IMR-90 (cell line): ENCODE results near the gene RIPOR3. TPM values are rescaled to one million over a fixed set of nuclear protein-coding genes. Genes with fewer than 3 reads are reported as not detected.

Source experiments
- ATAC-seq: fragments of 200-7000 bp; cut with Tn5 transposase; 2 replicates; pipeline ENCODE4 v1.9.1; 2020; ENCODE audit warnings: low read depth, mild to moderate bottlenecking, moderate library complexity
- BruUV-seq: library from RNA; stranded (reverse); fragments of 400-500 nt; replicated peaks from 2 replicates; lab custom pipeline; 2021; lab: Mats Ljungman, UMichigan
- CTCF ChIA-PET: fragments of 300-600 bp; formaldehyde crosslinking; extraction: SDS; loops from one replicate; lab custom pipeline; 2021; ENCODE audit warnings: antibody characterized with exemption; lab: Yijun Ruan, JAX
- POLR2A ChIA-PET: fragments of 300-600 bp; sonication (Branson Sonifier 250); formaldehyde crosslinking; loops from one replicate; lab custom pipeline; 2022; ENCODE audit warnings: antibody characterized with exemption; ENCODE audit not compliant: unreplicated experiment; lab: Charles Lee
- DNase-seq: peaks from one replicate; pipeline ENCODE4 v3.0.0; 2013
- H2AFZ ChIP-seq: replicated peaks from 2 replicates; pipeline ENCODE3; 2013; ENCODE audit warnings: low read length, mild to moderate bottlenecking; ENCODE audit not compliant: poor library complexity
- H2AK5ac ChIP-seq: 2 replicates; pipeline ENCODE4 v1.6.1; 2013; ENCODE audit warnings: low read depth, low read length, inconsistent platforms
- H2AK9ac ChIP-seq: replicated peaks from 2 replicates; pipeline ENCODE3; 2013; ENCODE audit warnings: mild to moderate bottlenecking, low read depth, low read length, moderate library complexity; ENCODE audit not compliant: poor library complexity
- H2BK120ac ChIP-seq: 2 replicates; pipeline ENCODE4 v1.6.1; 2013; ENCODE audit warnings: low read depth, low read length, inconsistent platforms
- H2BK15ac ChIP-seq: 3 replicates; pipeline ENCODE4 v1.6.1; 2013; ENCODE audit warnings: low read depth, low read length, inconsistent platforms
- H2BK20ac ChIP-seq: 2 replicates; pipeline ENCODE4 v1.6.1; 2013; ENCODE audit warnings: low read depth, mild to moderate bottlenecking, inconsistent platforms, low read length, moderate library complexity
- H2BK5ac ChIP-seq: 2 replicates; pipeline ENCODE4 v1.6.1; 2013; ENCODE audit warnings: mild to moderate bottlenecking, low read depth, low read length, inconsistent platforms; ENCODE audit not compliant: poor library complexity, severe bottlenecking
- H3K14ac ChIP-seq: replicated peaks from 2 replicates; pipeline ENCODE4 v1.6.1; 2013; ENCODE audit warnings: low read depth, low read length, inconsistent platforms
- H3K18ac ChIP-seq: 2 replicates; pipeline ENCODE4 v1.6.1; 2013; ENCODE audit warnings: low read depth, low read length, control low read depth
- H3K23ac ChIP-seq: 2 replicates; pipeline ENCODE4 v1.6.1; 2013; ENCODE audit warnings: low read depth, low read length, inconsistent platforms
- H3K27ac ChIP-seq: 2 replicates; pipeline ENCODE4 v1.5.1; 2013; ENCODE audit warnings: mild to moderate bottlenecking, control low read depth, low read length; ENCODE audit not compliant: insufficient read depth
- H3K27me3 ChIP-seq: 2 replicates; pipeline ENCODE4 v1.6.1; 2013; ENCODE audit warnings: low read length; ENCODE audit not compliant: control insufficient read depth, insufficient read depth
- H3K36me3 ChIP-seq: 2 replicates; pipeline ENCODE4 v1.6.1; 2013; ENCODE audit warnings: low read length, mixed read lengths; ENCODE audit not compliant: control insufficient read depth, insufficient read depth
- H3K4ac ChIP-seq: 2 replicates; pipeline ENCODE4 v1.6.1; 2013; ENCODE audit warnings: low read depth, low read length, inconsistent platforms
- H3K4me1 ChIP-seq: 2 replicates; pipeline ENCODE4 v1.6.1; 2013; ENCODE audit warnings: low read length, mixed read lengths; ENCODE audit not compliant: control insufficient read depth, insufficient read depth
- H3K4me2 ChIP-seq: 2 replicates; pipeline ENCODE4 v1.6.1; 2013; ENCODE audit warnings: low read depth, mild to moderate bottlenecking, control low read depth, low read length, moderate library complexity
- H3K4me3 ChIP-seq: 2 replicates; pipeline ENCODE4 v1.5.1; 2013; ENCODE audit warnings: low read depth, mild to moderate bottlenecking, control low read depth, low read length, moderate library complexity; ENCODE audit not compliant: insufficient read depth
- H3K56ac ChIP-seq: 2 replicates; pipeline ENCODE4 v1.6.1; 2013; ENCODE audit warnings: low read length, inconsistent platforms; ENCODE audit not compliant: insufficient read depth; ENCODE audit errors: extremely low read depth
- H3K79me1 ChIP-seq, 2 experiments: 2 replicates each; pipeline ENCODE4 v1.6.1; 2013; ENCODE audit warnings: low read length in 2 of 2, inconsistent platforms in 1 of 2, low read depth in 1 of 2
- H3K9ac ChIP-seq: 2 replicates; pipeline ENCODE4 v1.6.1; 2013; ENCODE audit warnings: low read depth, low read length, control low read depth
- H3K9me1 ChIP-seq: 2 replicates; pipeline ENCODE4 v1.6.1; 2013; ENCODE audit warnings: low read length, inconsistent platforms; ENCODE audit not compliant: insufficient read depth
- H3K9me3 ChIP-seq: 2 replicates; pipeline ENCODE4 v1.6.1; 2013; ENCODE audit warnings: low read length; ENCODE audit not compliant: control insufficient read depth, insufficient read depth
- H4K20me1 ChIP-seq: 2 replicates; pipeline ENCODE4 v1.6.1; 2013; ENCODE audit warnings: low read length, inconsistent platforms; ENCODE audit not compliant: insufficient read depth
- H4K5ac ChIP-seq: 2 replicates; pipeline ENCODE4 v1.6.1; 2013; ENCODE audit warnings: mild to moderate bottlenecking, low read depth, low read length, control low read depth
- H4K8ac ChIP-seq, 2 experiments: 2 replicates each; pipeline ENCODE4 v1.6.1; 2013; ENCODE audit warnings: low read depth in 2 of 2, low read length in 2 of 2, control low read depth in 1 of 2, inconsistent platforms in 1 of 2
- H4K91ac ChIP-seq: 2 replicates; pipeline ENCODE4 v1.6.1; 2013; ENCODE audit warnings: low read depth, low read length, inconsistent platforms; ENCODE audit not compliant: insufficient read depth
- BHLHE40 ChIP-seq: fragments of 150-350 bp; IDR thresholded peaks from 2 replicates; pipeline ENCODE4 v1.6.1; 2016; ENCODE audit warnings: mild to moderate bottlenecking, low read depth, low read length
- CEBPB ChIP-seq: IDR thresholded peaks from 2 replicates; pipeline ENCODE4 v1.6.1; 2012; ENCODE audit warnings: low read depth, low read length, improper control_type of control experiment
- CHD1 ChIP-seq: IDR thresholded peaks from 2 replicates; pipeline ENCODE4 v1.6.1; 2012; ENCODE audit warnings: low read depth, low read length, improper control_type of control experiment
- CTCF ChIP-seq: conservative IDR thresholded peaks from 2 replicates; pipeline ENCODE4 v1.5.1; 2012; ENCODE audit warnings: mild to moderate bottlenecking, low read depth, low read length, improper control_type of control experiment
- FOS ChIP-seq: fragments of 150-350 bp; IDR thresholded peaks from 2 replicates; pipeline ENCODE4 v1.6.1; 2016; ENCODE audit warnings: low read depth, low read length
- MAZ ChIP-seq: IDR thresholded peaks from 2 replicates; pipeline ENCODE4 v1.6.1; 2012; ENCODE audit warnings: low read depth, mild to moderate bottlenecking, low read length, improper control_type of control experiment, moderate library complexity, borderline replicate concordance
- POLR2A ChIP-seq: IDR thresholded peaks from 2 replicates; pipeline ENCODE4 v1.6.1; 2012; ENCODE audit warnings: mild to moderate bottlenecking, low read depth, low read length
- RAD21 ChIP-seq: IDR thresholded peaks from 2 replicates; pipeline ENCODE4 v1.6.1; 2012; ENCODE audit warnings: low read length, improper control_type of control experiment
- RCOR1 ChIP-seq: IDR thresholded peaks from 2 replicates; pipeline ENCODE4 v1.6.1; 2012; ENCODE audit warnings: mild to moderate bottlenecking, low read length, improper control_type of control experiment; ENCODE audit not compliant: insufficient replicate concordance
- WGBS, 2 experiments: methylation state at CpG; one replicate each; pipeline versions ENCODE4 v1.1.5 to v1.1.7; 2013; ENCODE audit warnings: missing lambda C conversion rate in 2 of 2; ENCODE audit not compliant: insufficient read length in 1 of 2; ENCODE audit errors: extremely low coverage in 2 of 2; 5-methylcytosine and 5-hydroxymethylcytosine counted together
- dilution Hi-C: fragments of 300-500 bp; cut with HindIII; formaldehyde crosslinking; loops from one replicate; pipeline ENCODE4 v1.14.3; 2018; ENCODE audit warnings: low sequenced_read_pairs; ENCODE audit not compliant: unreplicated experiment
- in situ Hi-C: fragments of 300-500 bp; cut with MboI; formaldehyde crosslinking; loops from 3 replicates; pipeline ENCODE4 v1.14.3; 2019; ENCODE audit warnings: low sequenced_read_pairs, inconsistent platforms, mixed read lengths
- intact Hi-C: fragments of 100-400 bp; cut with micrococcal nuclease; formaldehyde crosslinking; loops from 2 replicates; pipeline ENCODE4 v1.10.0; 2022
- polyA plus RNA-seq, 3 experiments: library from polyadenylated mRNA; depleted of rRNA; stranded (reverse); fragments of >200 nt; gene quantifications; 2 replicates each; pipeline ENCODE4 v1.2.3, GENCODE V29; 2012; ENCODE audit warnings: low replicate concordance in 1 of 3
- total RNA-seq: library from RNA; depleted of rRNA; stranded (reverse); fragments of >200 nt; gene quantifications from 2 replicates; pipeline ENCODE4 v1.2.3, GENCODE V29; 2012

Gene RIPOR3
- total and polyA plus RNA-seq, 2 of the 4 experiments (the other 2 are of a cell fraction) = 0.54 to 1.7 TPM

- 91% methylated on average over 3 of the region's 4 CpGs; no CpG with 5 or more reads in 1 of the 2 experiments for WGBS, 2 experiments
- CTCF ChIA-PET = no interaction called here
These were observed 22.5 kb downstream of the RIPOR3 start for GRCh38 chr20:50668798-50669197.

More at GRCh38 chr20:50668798-50669197, 22.5 kb downstream of the RIPOR3 start:
- BruUV-seq = no TSS peak
- intact Hi-C loops (no loop called here), dilution Hi-C loops (no loop called here), in situ Hi-C loops (no loop called here)
- no peak overlapping the region for H3K9ac ChIP-seq
- H2BK15ac ChIP-seq = no peak overlapping the region
- no peak overlapping the region for H4K5ac ChIP-seq
- no peak overlapping the region for H4K91ac ChIP-seq
- H3K18ac ChIP-seq = no peak overlapping the region
- H2AK5ac ChIP-seq = no peak overlapping the region
- no peak overlapping the region for H3K27ac ChIP-seq
- no peak overlapping the region for H2BK5ac ChIP-seq
- H3K23ac ChIP-seq = no peak overlapping the region
- H3K4me2 ChIP-seq = no peak overlapping the region
- peaks cover 4% of the 10 kb centered on the region; the same call in 1 of the 2 replicates for H3K4me1 ChIP-seq
- H3K9me1 ChIP-seq = peaks cover 4% of the 10 kb centered on the region; the same call in 1 of the 2 replicates
- no peaks in the 10 kb centered on the region for H3K9me3 ChIP-seq
- no peaks in the 10 kb centered on the region for H3K36me3 ChIP-seq
- H4K8ac ChIP-seq = no peak overlapping the region
- TF ChIP-seq POLR2A (no peak), MAZ (no peak), RCOR1 (no peak), RAD21 (no peak), FOS (no peak), CTCF (no peak), CEBPB (no peak), CHD1 (no peak), BHLHE40 (no peak)
- POLR2A ChIA-PET = no interaction called here
- peaks cover 0 to 5% of the 10 kb centered on the region in 2 experiments; a peak in 1 of 4 replicates for H3K79me1 ChIP-seq
- DNase-seq = no peak
- H3K4ac ChIP-seq = no peak overlapping the region
- H3K56ac ChIP-seq = no peak overlapping the region
- no peak for ATAC-seq
- no peak overlapping the region for H2BK20ac ChIP-seq
- H4K20me1 ChIP-seq = no peaks in the 10 kb centered on the region
- H3K27me3 ChIP-seq = no peaks in the 10 kb centered on the region
- no peak overlapping the region for H2AFZ ChIP-seq
- no peak overlapping the region for H3K4me3 ChIP-seq
- no peak overlapping the region for H3K14ac ChIP-seq
- no peak overlapping the region for H2AK9ac ChIP-seq
- no peak overlapping the region for H2BK120ac ChIP-seq
